K562 (cell line): Measurements from ENCODE around the gene CISTR. TPM values are rescaled to one million over a fixed set of nuclear protein-coding genes. Genes with fewer than 3 reads are reported as not detected.
"Not testable (repeated sequence)": the region's sequence is repeated elsewhere in the genome, so short reads cannot be mapped to it uniquely, and the experiment has no call there.

Source experiments
- ATAC-seq: fragments of 200-7000 bp; cut with Tn5 transposase; 3 replicates; pipeline ENCODE4 v1.9.1; 2020; ENCODE audit warnings: moderate library complexity
- BruUV-seq: library from RNA; stranded (reverse); fragments of 400-500 nt; replicated peaks from 2 replicates; lab custom pipeline; 2021; lab: Mats Ljungman, UMichigan
- CTCF ChIA-PET: fragments of 300-600 bp; formaldehyde crosslinking; extraction: SDS; loops from one replicate; lab custom pipeline; 2021; ENCODE audit warnings: low intra/inter-chr PET ratio; lab: Yijun Ruan, JAX
- POLR2A ChIA-PET: fragments of 300-600, 350-650 bp; sonication (Branson Sonifier 250); formaldehyde crosslinking; extraction: SDS; loops from one replicate; lab custom pipeline; 2021; ENCODE audit warnings: antibody characterized with exemption, inconsistent platforms; lab: Yijun Ruan, JAX
- DNase-seq, 4 experiments: peaks; one replicate each; pipeline versions ENCODE4 v3.0.0 to v3.0.0-alpha.2; 2011 to 2018; ENCODE audit warnings: low spot score in 3 of 4, mixed read lengths in 3 of 4; ENCODE audit errors: extremely low read depth in 1 of 4
- FAIRE-seq: peaks from 2 replicates; lab custom pipeline; 2011; peaks lifted over from hg19 to GRCh38; lab: Jason Lieb, UNC
- H2AFZ ChIP-seq: 2 replicates; pipeline ENCODE4 v1.6.0; 2011; ENCODE audit warnings: low read depth, low read length, control low read depth, inconsistent platforms
- H3K27ac ChIP-seq: fragments of 200-600 bp; 3 replicates; pipeline ENCODE4 v1.8.0; 2011; ENCODE audit warnings: low read depth, mild to moderate bottlenecking, control low read depth, inconsistent platforms, low read length, moderate library complexity, mixed read lengths; ENCODE audit errors: extremely low read depth
- H3K27me3 ChIP-seq, 2 experiments: fragments of 300-600 bp in 1 of 2; 2 replicates in 1 of 2; 3 replicates in 1 of 2; pipeline versions ENCODE4 v1.6.0 to v1.8.0; 2011; ENCODE audit warnings: inconsistent platforms in 2 of 2, low read length in 2 of 2, mild to moderate bottlenecking in 1 of 2, mixed read lengths in 1 of 2, moderate library complexity in 1 of 2; ENCODE audit not compliant: control insufficient read depth in 2 of 2, insufficient read depth in 2 of 2
- H3K36me3 ChIP-seq: fragments of 300-600 bp; 3 replicates; pipeline ENCODE4 v1.8.0; 2011; ENCODE audit warnings: mild to moderate bottlenecking, low read length, inconsistent platforms; ENCODE audit not compliant: control insufficient read depth, insufficient read depth
- H3K4me1 ChIP-seq, 2 experiments: fragments of 200-600 bp in 1 of 2; replicated peaks in 1 of 2; 2 replicates in 1 of 2; 3 replicates in 1 of 2; pipeline versions ENCODE4 v1.5.1 to v1.8.0; 2011; ENCODE audit warnings: inconsistent platforms in 2 of 2, low read length in 2 of 2, mild to moderate bottlenecking in 1 of 2, mixed read lengths in 1 of 2, moderate library complexity in 1 of 2; ENCODE audit not compliant: control insufficient read depth in 2 of 2, insufficient read depth in 2 of 2
- H3K4me2 ChIP-seq: 2 replicates; pipeline ENCODE4 v1.6.1; 2011; ENCODE audit warnings: low read length, control low read depth, inconsistent platforms, mixed read lengths; ENCODE audit not compliant: insufficient read depth
- H3K4me3 ChIP-seq: fragments of 200-600 bp; sonication (generic), shearing (Covaris generic); 2 replicates; pipeline ENCODE4 v1.5.1; 2016; ENCODE audit warnings: control low read depth, inconsistent platforms
- H3K79me2 ChIP-seq: fragments of 200-600 bp; 3 replicates; pipeline ENCODE4 v1.8.0; 2011; ENCODE audit warnings: low read length, inconsistent platforms; ENCODE audit not compliant: control insufficient read depth, insufficient read depth
- H3K9ac ChIP-seq, 2 experiments: 2 replicates each; pipeline versions ENCODE4 v1.6.0 to v1.6.1; 2011; ENCODE audit warnings: low read depth in 2 of 2, low read length in 2 of 2, control low read depth in 1 of 2, inconsistent platforms in 1 of 2, mild to moderate bottlenecking in 1 of 2, mixed read lengths in 1 of 2; ENCODE audit not compliant: insufficient read depth in 1 of 2
- H3K9me1 ChIP-seq: one replicate; pipeline ENCODE4 v1.6.0; 2011; ENCODE audit warnings: inconsistent platforms, mild to moderate bottlenecking, low read length, moderate library complexity; ENCODE audit not compliant: control insufficient read depth, insufficient read depth
- H3K9me3 ChIP-seq: replicated peaks from 2 replicates; pipeline ENCODE4 v1.5.1; 2011; ENCODE audit warnings: low read depth, low read length, inconsistent platforms; ENCODE audit not compliant: control insufficient read depth, insufficient read depth
- H4K20me1 ChIP-seq: replicated peaks from 2 replicates; pipeline ENCODE4 v1.6.1; 2011; ENCODE audit warnings: low read length, inconsistent platforms, mixed read lengths; ENCODE audit not compliant: control insufficient read depth, insufficient read depth
- CBX3 ChIP-seq, 2 experiments: IDR thresholded peaks; 1 replicate in 1 of 2; 2 replicates in 1 of 2; pipeline ENCODE4 v1.6.1; 2012; ENCODE audit warnings: inconsistent platforms in 2 of 2, low read length in 2 of 2, borderline replicate concordance in 1 of 2, control low read depth in 1 of 2
- DPF2 ChIP-seq: fragments of 450-650 bp; IDR thresholded peaks from 2 replicates; pipeline ENCODE4 v1.6.1; 2016
- KAT7 ChIP-seq: sonication (generic); formaldehyde crosslinking; IDR thresholded peaks from 2 replicates; pipeline ENCODE4 v1.8.0; 2022; ENCODE audit warnings: missing genetic modification reagents, mild to moderate bottlenecking, borderline replicate concordance
- PATZ1 ChIP-seq: fragments of 250-450 bp; sonication (Bioruptor Pico); IDR thresholded peaks from 2 replicates; pipeline ENCODE4 v1.5.0; 2020; ENCODE audit warnings: mild to moderate bottlenecking, borderline replicate concordance
- WGBS: fragments of 100-300 bp; shearing (Covaris generic); methylation state at CpG from one replicate; pipeline ENCODE4 v1.1.6; 2016; ENCODE audit warnings: low coverage, mixed read lengths; ENCODE audit not compliant: insufficient coverage; ENCODE audit errors: missing lambda C conversion rate; 5-methylcytosine and 5-hydroxymethylcytosine counted together
- in situ Hi-C: fragments of 300-500 bp; cut with MboI; formaldehyde crosslinking; loops from 4 replicates; pipeline ENCODE4 v1.15.0; 2018; ENCODE audit warnings: inconsistent platforms, mixed read lengths
- intact Hi-C: fragments of 100-400 bp; cut with micrococcal nuclease; formaldehyde crosslinking; loops from 2 replicates; pipeline ENCODE4 v1.14.2; 2022
- polyA plus RNA-seq, 8 experiments: library from polyadenylated mRNA; depleted of rRNA in 4 of 8; stranded (reverse) in 5 of 8; unstranded in 3 of 8; fragments of >200 nt; fragmentation: Nextera tagmentation in 2 of 8; fragmentation: Illumina TruSeq in 1 of 8; extraction: Ambion mirVana in 2 of 8; extraction: Trizol in 1 of 8; gene quantifications; 2 replicates each; pipeline versions ENCODE4 v1.2.1 to v1.2.3, GENCODE V29; 2011 to 2014; ENCODE audit warnings: inconsistent platforms in 1 of 8, missing spikeins in 1 of 8
- total RNA-seq, 7 experiments: library from RNA; depleted of rRNA in 6 of 7; stranded (reverse); fragments of >200 nt in 6 of 7; fragmentation: Illumina TruSeq in 2 of 7; extraction: Trizol in 2 of 7; gene quantifications; 2 replicates each; pipeline versions ENCODE4 v1.2.1 to v1.2.3, GENCODE V29; 2011 to 2021; ENCODE audit warnings: low replicate concordance in 1 of 7

Gene CISTR
- total and polyA plus RNA-seq, 9 of the 15 experiments (the other 6 are each of a cell fraction or from before 2014, with no cell fraction given): not detected

DNA sequence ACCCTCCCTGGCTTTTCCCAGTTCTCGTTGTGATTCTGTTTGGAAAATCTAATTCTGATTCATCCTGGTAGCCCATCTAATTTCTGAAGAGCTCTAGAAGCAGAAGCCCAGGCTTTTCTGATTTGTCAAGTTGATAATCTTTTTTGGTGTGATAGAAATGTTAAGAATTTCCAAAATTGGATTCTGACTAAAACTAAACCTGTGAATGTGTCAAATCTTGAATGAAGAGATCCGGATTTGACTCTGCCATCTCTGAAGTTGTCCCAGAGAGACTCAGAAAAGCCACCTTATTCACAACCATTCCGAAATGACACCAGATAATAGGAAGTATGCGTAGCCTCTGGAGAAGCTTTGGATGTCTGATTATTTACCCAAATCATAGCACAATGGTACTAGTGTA lies 12.8 kb upstream of the CISTR start (continued):
- TF ChIP-seq PATZ1 (CRISPR knock-in tag) (no peak), CBX3 (IDR thresholded peaks at IDR 0.05; ENCODE audit: borderline replicate concordance in 1 of 2, low read length in 2 of 2) (no peak), KAT7 (CRISPR knock-in tag) (no peak), DPF2 (no peak)

DNA sequence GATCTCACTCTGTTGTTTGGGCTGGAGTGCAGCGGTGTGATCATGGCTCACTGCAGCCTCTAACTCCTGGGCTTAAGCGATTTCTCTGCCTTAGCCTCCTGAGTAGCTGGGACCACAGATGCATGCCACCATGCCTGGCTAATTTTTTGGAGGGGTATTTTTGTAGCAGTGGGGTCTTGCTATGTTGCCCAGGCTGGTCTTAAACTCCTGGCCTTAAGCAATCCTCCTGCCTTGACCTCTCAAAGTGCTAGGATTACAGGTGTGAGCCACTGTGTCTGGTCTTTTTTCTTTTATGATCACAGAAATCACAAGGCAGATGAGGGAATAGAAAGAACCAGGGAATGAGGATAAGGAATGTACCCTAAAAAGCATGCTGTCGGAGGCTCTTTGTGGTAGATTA lies 11.0 kb upstream of the CISTR start:
- CTCF ChIA-PET: interaction anchor here (0.6 to 0.7 kb wide), 2 partner anchors 9 to 55 kb away, joined by 3 to 4 read pairs; no protein-coding TSS in a partner anchor
- FAIRE-seq, H3K27ac ChIP-seq, H3K4me3 ChIP-seq, H3K4me2 ChIP-seq, POLR2A ChIA-PET, H3K4me1 ChIP-seq, H3K9ac ChIP-seq, BruUV-seq, H4K20me1 ChIP-seq, H3K79me2 ChIP-seq, H3K9me3 ChIP-seq, ATAC-seq, H2AFZ ChIP-seq, DNase-seq, H3K9me1 ChIP-seq, H3K36me3 ChIP-seq: not testable (repeated sequence)
- WGBS: 0% methylated on average over 3 of the region's 3 CpGs
- intact Hi-C loops: loop anchor here (10.0 kb wide), 1 partner anchor 442 kb away; no protein-coding TSS in a partner anchor
- peaks cover 32 to 42% of the 10 kb centered on the region in 2 experiments for H3K27me3 ChIP-seq
- in situ Hi-C loops: loop anchor here (25.0 kb wide), 1 partner anchor 450 kb away; no protein-coding TSS in a partner anchor
